Caki2 (cell line): ENCODE results near the gene CDH5. TPM values are rescaled to one million over a fixed set of nuclear protein-coding genes. Genes with fewer than 3 reads are reported as not detected.

Source experiments
- DNase-seq: peaks from one replicate; pipeline ENCODE4 v3.0.0-alpha.2; 2015; ENCODE audit warnings: low read depth
- in situ Hi-C: cut with HindIII; loops from 2 replicates; pipeline ENCODE4 v1.10.0; 2016; ENCODE audit warnings: low sequenced_read_pairs, low pct_unique_long_range_greater_than_20kb, mixed read lengths
- total RNA-seq: library from RNA; depleted of rRNA; stranded (reverse); fragments of >200 nt; shearing (Covaris generic); gene quantifications from 2 replicates; pipeline ENCODE4 v1.2.3, GENCODE V29; 2014; ENCODE audit warnings: low replicate concordance

Gene CDH5
- total RNA-seq, 1 experiment from 2014 or later = not detected

DNA sequence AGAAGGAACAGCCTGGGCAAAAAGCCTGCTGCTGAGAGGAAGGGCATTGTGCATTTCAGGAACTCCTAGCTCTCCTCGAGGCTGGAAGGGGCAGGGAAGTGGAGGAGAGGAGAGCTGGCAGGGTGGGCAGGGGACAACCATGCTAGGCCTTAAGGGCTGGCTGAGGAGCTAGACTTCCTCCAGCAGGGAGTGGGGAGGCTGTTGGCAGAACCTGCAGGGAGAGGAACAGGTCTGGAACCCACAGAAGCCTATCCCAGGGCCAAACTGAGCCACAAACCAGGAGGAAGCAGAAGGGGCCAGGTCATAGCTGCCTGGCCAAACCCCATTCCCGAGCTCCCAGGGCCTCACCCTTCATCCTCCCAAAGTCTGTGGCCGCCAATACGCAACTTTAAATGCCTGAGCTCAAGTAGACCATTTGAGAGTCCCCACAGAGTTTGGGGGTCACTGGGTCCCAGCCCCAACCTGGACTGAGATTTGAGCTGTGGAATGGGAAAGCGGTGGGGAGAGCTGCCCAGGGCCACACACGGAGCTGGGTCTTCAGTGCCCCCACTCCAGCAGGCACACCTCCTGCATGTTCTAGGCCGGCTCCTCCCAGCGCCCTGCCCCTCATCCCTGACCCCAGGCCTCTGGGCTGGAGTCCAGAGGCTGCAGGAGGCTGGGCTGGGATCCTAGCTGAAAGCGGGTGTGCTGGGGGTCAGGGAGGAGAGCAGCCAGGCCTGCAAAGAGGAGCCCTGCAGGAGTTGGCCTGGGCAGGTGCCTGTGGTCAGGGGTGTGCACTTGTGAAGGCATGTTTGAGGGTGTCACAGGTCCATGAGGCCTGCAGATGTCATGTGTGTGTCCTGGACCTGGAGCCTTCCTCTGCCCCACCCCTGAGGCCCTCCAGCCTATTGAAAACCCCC is 4.5 kb downstream of the CDH5 start:
- no peak for DNase-seq
- in situ Hi-C loops = no loop called here

GRCh38 chr16:66372078-66372897 is 5.8 kb downstream of the CDH5 start:
- no peak for DNase-seq
- in situ Hi-C loops = no loop called here

DNA sequence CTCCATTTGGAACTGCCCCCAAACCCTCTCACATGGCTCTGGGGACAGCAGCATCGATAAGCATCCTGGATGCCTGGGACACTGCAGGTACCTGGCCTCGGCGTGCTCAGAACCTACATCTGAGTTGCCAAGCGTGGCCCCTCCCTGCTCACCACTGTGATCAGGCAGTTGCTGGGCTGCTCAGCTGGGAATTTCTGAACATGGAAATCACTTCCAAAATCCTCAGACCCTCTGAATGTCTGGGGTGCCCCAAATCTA is 6.3 kb downstream of the CDH5 start:
- in situ Hi-C loops = no loop called here
- DNase-seq = no peak

- in situ Hi-C loops = no loop called here
- no peak for DNase-seq
These were observed 7.2 kb downstream of the CDH5 start for GRCh38 chr16:66373667-66374066.

DNA sequence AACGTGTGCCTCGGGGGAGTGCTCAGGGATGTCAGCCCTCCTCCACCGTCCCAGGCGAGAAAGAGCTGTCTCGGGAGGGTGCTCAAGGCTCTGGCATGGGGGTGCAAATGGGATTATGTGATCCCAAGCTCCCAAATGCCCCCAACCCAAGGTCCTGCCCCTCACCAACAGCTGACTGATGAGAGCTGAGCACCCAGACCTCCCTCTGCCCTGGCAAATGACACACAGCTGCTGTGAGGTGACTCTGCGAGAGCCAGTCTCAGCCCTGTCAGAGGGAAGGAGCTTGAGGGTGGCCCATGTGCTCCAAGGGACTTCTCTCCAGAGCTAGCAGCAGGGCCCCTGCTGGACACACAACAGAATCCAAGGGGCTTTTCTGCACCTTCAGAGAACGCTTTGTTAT is 7.7 kb downstream of the CDH5 start:
- DNase-seq = no peak
- in situ Hi-C loops = no loop called here

DNA sequence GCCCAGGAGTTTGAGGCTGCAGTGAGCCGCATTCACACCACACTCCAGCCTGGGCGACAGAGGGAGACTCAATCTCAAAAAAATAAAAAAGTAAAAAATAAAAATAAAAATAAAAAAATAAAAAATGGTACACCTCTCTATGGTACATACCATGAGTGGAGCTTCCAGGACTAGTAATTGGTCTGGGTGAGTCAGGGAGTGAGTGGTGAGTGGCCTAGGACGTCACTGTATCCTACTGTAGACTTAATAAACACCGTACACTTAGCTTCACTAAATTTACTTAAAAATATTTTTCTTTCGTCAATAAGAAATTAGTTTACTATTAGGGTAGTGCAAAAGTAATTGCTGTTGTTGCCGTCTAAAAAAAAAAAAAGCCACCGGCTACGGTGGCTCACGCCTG is 9.0 kb downstream of the CDH5 start:
- in situ Hi-C loops = no loop called here
- DNase-seq = no peak

DNA sequence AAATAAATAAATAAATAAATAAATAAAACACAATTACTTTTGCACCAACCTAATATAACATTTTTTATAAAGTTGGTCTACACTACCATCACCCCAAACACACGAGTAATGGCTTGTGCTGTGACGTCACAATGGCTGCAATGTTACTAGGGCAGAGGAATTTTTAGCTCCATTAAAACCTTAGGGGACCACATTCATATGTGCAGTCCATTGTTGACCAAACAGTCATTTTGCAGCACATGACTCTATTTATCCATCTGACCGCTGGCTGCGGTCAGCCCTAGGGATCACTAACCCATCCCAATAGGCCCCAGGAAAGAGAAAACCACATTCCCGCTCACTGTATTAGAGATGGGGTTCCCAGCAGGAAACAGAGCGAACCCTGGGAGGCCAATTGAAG is 9.6 kb downstream of the CDH5 start:
- in situ Hi-C loops = no loop called here
- DNase-seq = no peak

DNA sequence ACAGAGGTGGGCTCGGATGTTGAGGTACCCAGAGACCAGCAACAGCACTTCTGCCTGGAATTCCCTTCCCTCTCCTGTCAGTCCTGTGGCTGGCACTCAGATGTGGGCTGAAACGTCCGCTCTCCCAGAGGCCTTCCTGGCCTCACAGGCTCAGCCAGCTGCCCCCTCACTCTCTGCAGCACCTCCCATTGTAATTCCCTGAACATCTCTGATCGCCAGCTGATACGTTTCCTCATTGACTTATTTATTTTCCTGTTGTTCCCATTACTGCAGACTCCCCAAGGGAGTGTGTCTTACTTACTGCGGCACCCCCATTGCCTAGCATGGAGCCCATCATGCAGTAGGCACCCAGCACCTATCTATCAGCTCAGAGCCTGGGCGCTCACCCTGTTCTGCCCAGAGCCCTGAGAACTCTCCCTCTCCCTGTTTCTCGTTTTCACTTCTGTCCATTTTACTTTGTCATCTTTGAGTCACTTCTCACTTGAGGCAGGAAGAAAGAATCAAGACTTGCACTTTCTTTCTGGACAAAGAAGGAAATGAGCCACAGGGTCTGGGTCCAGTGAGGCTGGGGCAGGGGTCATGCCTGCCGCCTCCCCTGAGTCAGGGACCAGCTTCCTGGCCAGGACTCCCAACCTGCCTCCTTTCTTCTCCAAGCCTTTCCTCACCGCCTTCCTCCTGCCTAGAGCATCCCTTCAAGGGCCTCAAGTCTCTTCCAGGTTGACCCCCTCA is 10.2 kb downstream of the CDH5 start:
- in situ Hi-C loops = no loop called here
- DNase-seq = no peak

DNA sequence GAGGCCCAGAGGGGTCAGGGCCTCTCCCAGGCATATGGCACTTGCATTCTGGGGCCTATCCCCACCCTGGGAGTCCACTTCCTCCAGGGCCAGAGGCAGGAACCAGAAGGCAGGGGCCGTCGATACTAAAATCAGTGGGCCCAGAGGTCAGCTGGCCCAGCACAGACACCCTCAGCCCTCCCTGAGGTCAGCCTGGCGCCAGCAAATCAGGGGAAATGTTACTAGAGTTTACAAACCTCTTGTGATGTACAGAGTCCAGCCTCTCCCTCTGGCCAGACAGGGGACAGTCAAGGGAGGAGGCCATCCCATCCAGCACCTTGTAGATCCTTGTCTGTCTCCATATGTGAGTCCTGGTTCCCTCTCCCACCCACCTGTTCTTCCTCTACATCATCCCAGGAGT is 10.8 kb downstream of the CDH5 start:
- in situ Hi-C loops = no loop called here
- no peak for DNase-seq

DNA sequence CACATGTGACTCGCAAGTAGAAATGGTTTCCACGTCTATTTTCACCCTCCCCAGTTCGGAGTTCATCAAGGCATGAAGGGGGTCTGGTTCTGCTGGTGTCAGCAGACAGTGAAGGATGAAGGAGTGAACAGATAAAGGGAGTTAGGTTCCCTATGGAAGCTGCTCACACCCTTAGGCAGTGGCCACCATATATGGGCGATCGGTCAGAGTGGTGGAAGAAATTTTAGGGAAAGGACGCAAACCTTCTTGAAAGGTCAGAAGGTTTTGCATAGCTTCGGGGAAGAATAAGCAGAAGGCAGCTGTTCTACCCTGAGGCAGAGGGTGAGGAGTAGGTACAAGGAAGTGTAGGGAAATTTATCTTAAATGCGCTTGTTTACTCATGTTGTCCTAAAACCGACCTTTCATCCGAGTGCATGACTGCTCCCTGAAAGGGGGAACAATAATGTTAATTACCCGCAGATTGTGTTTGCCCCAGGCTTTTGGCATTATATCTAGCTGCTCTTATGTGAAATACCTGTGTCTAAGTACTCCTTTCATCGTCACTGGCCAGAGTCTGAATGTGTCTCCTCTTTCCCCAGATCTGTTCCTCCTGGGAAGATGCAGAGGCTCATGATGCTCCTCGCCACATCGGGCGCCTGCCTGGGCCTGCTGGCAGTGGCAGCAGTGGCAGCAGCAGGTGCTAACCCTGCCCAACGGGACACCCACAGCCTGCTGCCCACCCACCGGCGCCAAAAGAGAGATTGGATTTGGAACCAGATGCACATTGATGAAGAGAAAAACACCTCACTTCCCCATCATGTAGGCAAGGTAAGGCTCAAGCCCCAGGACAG is 12.5 kb downstream of the CDH5 start:
- DNase-seq = no peak
- in situ Hi-C loops = no loop called here

- no peak for DNase-seq
- in situ Hi-C loops = no loop called here
These were observed 13.1 kb downstream of the CDH5 start for GRCh38 chr16:66379571-66379941.

DNA sequence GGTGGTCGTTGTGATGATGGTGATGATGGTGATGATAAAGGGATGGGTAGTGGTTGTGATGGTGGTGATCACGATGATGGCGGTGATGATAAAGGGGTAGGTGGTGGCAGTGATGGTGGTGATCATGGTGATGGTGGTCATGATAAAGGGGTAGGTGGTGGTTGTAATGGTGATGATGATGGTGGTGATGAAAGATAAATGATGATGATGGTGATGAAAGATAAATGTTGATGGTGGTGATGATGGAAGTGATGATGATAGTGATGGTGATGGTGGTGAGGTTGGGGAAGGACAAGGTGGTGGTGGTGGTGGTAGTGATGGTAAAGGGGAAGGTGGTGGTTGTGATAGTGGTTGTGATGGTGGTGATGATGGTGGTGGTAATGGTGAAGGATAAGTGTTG is 13.9 kb downstream of the CDH5 start:
- in situ Hi-C loops = no loop called here
- DNase-seq = no peak

DNA sequence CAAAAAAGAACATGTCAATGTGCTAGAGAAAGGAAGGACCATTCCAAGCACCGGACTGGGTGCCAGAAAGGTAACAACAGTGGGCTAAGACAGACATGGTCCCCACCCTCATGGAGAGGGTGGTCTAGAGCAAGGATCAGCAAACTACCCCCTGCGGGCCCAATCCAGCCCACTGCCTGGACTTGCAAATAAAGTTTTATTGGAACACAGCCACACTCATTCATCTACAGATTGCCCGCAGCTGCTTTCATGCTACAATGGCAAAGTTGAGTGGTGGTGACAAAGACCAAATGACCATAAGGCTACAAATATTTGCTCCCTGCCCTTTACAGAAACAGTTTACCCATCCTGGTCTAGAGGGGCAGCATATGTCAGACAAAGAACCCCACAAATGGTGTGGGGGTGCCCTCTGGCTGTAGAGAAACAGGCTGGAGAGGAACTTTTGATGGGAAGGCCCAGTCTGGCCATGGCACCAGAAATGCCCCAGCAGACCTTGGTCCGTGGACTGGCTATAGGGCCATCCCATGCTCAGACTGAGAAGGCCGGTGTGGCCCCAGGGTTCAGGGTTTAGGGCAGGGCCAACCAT is 15.2 kb downstream of the CDH5 start:
- no peak for DNase-seq
- in situ Hi-C loops = no loop called here

GRCh38 chr16:66382171-66382965 is 15.9 kb downstream of the CDH5 start:
- DNase-seq = peak; percentile 65
- in situ Hi-C loops = no loop called here

DNA sequence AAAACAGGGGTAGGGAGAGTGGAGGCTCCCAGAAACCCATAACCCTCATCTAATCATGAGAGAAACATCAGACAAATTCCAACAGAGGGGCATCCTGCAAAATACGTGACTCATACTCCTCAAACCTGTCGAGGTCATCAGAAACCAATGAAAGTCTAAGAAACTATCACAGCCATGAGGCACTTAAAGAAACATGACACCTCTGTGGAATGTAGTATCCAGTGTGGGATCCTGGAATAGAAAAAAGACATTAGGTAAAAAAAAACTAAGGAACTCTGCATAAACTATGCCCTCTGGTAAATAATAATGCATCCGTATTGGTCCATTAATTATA is 16.4 kb downstream of the CDH5 start:
- in situ Hi-C loops = no loop called here
- DNase-seq = peak; percentile 77

DNA sequence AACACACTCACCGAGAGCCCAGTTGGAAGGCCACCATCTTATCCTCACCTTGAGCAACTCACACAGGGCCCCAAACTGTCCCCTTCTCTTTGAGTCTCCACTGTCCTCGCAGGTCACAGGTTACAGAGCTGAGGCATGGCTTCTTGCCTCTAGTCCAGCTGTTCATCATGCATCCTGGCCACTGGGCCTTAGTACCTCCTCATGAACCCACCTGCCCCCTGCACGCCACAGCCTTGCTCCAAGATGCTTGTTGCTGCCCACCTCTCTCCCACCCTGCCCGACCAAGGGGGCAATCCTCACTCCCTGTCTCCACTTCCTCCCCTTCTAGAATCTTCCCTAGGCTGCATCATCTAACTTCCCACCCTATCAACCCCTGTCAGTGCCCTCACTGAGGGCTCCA is 17.1 kb downstream of the CDH5 start:
- no peak for DNase-seq
- in situ Hi-C loops = no loop called here

GRCh38 chr16:66385415-66385814 is 18.9 kb downstream of the CDH5 start:
- no peak for DNase-seq
- in situ Hi-C loops = no loop called here
